Heart left ventricle (tissue), 13 donors: ENCODE measurements around the gene OR5P2.

Experiments used
- POLR2A ChIP-seq, 2 donors: fragments of 450-650 bp; IDR thresholded peaks; one replicate each; pipeline ENCODE4 v1.6.1; 2017; ENCODE audit warnings: antibody characterized with exemption in 2 of 2, mild to moderate bottlenecking in 2 of 2, moderate library complexity in 2 of 2
- TF ChIP-seq, protein P1 (sequence below), 12 donors: fragments of 200-600 bp; sonication (generic) in 4 of 12; IDR thresholded peaks; one replicate each; pipeline versions ENCODE4 v1.5.0 to v1.8.0; 2018 to 2022; ENCODE audit warnings: antibody characterized with exemption in 12 of 12, mild to moderate bottlenecking in 5 of 12
- donor health status: ischemic (EF 13 %, LVEDD 7.1; RV severe dilation, severe dysfunction).
- donor health status: DM: no; HTN: yes; CAD: no.
- donor health status: DM: no; HTN: no; CAD: no.
- donor health status: ischemic (EF 25% LVEDD 6.9; RV normal size, moderate dysfunction).
- donor health status: ischemic (EF 25% LVEDD 5.7; RV mildly dilated, moderate dysfunction).
- donor health status: ischemic (EF 35%, LVEDD 5.7; RV mildly dilated, moderate dysfunction).
- donor health status: nonischemic (EF 11% LVEDD 7.7; RV severe dilation, severe dysfunction).
- donor health status: DM: yes; HTN: yes; CAD: no.
- donor health status: PGD.
- donor health status: ischemic (EF 29% LVEDD 5.4; RV normal size, mild dysfunction).
- donor health status: nonischemic (EF 23%, LVEDD 6.1; RV moderate dilation, normal function).

DNA sequence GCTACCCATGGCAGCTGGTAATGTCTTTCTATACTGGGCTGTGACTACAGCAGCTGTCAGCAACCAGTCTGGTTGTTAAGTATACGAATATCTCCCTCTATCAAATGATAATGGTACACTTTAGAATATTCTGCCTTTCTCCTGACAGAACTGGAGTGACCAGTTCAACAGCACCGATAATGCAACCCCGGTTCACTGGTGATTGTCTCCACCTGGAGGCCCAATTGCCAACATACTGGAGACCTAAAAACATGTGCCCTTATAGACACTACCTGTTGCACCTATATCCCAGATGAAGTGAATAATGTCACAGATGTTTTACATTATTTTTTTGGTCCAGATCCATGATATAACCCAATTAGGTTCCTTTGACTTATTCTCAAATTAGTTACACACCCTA, 21.1 kb downstream of the OR5P2 start:
- TF ChIP-seq, protein P1, sequence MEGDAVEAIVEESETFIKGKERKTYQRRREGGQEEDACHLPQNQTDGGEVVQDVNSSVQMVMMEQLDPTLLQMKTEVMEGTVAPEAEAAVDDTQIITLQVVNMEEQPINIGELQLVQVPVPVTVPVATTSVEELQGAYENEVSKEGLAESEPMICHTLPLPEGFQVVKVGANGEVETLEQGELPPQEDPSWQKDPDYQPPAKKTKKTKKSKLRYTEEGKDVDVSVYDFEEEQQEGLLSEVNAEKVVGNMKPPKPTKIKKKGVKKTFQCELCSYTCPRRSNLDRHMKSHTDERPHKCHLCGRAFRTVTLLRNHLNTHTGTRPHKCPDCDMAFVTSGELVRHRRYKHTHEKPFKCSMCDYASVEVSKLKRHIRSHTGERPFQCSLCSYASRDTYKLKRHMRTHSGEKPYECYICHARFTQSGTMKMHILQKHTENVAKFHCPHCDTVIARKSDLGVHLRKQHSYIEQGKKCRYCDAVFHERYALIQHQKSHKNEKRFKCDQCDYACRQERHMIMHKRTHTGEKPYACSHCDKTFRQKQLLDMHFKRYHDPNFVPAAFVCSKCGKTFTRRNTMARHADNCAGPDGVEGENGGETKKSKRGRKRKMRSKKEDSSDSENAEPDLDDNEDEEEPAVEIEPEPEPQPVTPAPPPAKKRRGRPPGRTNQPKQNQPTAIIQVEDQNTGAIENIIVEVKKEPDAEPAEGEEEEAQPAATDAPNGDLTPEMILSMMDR (IDR thresholded peaks at IDR 0.05), result no peak
- no peak for TF ChIP-seq POLR2A (IDR thresholded peaks at IDR 0.05)
